NB4 (cell line): ENCODE results near the gene MAP2K4.

Experiments
- CTCF ChIP-seq: IDR thresholded peaks from one replicate; pipeline ENCODE4 v1.5.1; 2012; ENCODE audit warnings: low read depth, low read length
- POLR2A ChIP-seq: IDR thresholded peaks from 2 replicates; pipeline ENCODE4 v1.6.1; 2011; ENCODE audit warnings: mild to moderate bottlenecking; ENCODE audit not compliant: insufficient read length; ENCODE audit errors: extremely low read depth

- TF ChIP-seq CTCF (peak; percentile 17), POLR2A (no peak)
These were observed 33.7 kb upstream of the MAP2K4 start for GRCh38 chr17:11986942-11987329.
